CD14-positive monocyte (primary cell): ENCODE results near the gene SAMD4B. TPM values are rescaled to one million over a fixed set of nuclear protein-coding genes. Genes with fewer than 3 reads are reported as not detected.

Experiments
- DNase-seq, 3 donors: peaks; one replicate each; pipeline ENCODE4 v3.0.0-alpha.2; 2011 to 2022
- H2AFZ ChIP-seq: 2 replicates; pipeline ENCODE4 v1.6.0; 2012; ENCODE audit warnings: mild to moderate bottlenecking, low read depth, low read length, inconsistent platforms; ENCODE audit not compliant: insufficient read depth, poor library complexity, severe bottlenecking
- H3K27ac ChIP-seq, 2 donors: 1 replicate in 1 of 2; 2 replicates in 1 of 2; pipeline ENCODE4 v1.5.1; 2012 to 2013; ENCODE audit warnings: low read length in 2 of 2, control low read depth in 1 of 2, inconsistent platforms in 1 of 2, low read depth in 1 of 2, mild to moderate bottlenecking in 1 of 2
- H3K27me3 ChIP-seq, 2 donors: one replicate each; pipeline versions ENCODE4 v1.6.0 to v1.6.1; 2011 to 2013; ENCODE audit warnings: low read length in 2 of 2; ENCODE audit not compliant: control insufficient read depth in 2 of 2, insufficient read depth in 2 of 2
- H3K36me3 ChIP-seq, 2 donors: replicated peaks in 1 of 2; 1 replicate in 1 of 2; 2 replicates in 1 of 2; pipeline versions ENCODE4 v1.5.1 to v1.6.1; 2012 to 2013; ENCODE audit warnings: low read length in 2 of 2, control low read depth in 1 of 2, inconsistent platforms in 1 of 2, mild to moderate bottlenecking in 1 of 2; ENCODE audit not compliant: insufficient read depth in 2 of 2, control insufficient read depth in 1 of 2
- H3K4me1 ChIP-seq, 2 donors: 1 replicate in 1 of 2; 2 replicates in 1 of 2; pipeline versions ENCODE4 v1.5.1 to v1.6.1; 2012 to 2013; ENCODE audit warnings: low read length in 2 of 2, control low read depth in 1 of 2, inconsistent platforms in 1 of 2, mild to moderate bottlenecking in 1 of 2, moderate library complexity in 1 of 2; ENCODE audit not compliant: insufficient read depth in 2 of 2, control insufficient read depth in 1 of 2
- H3K4me2 ChIP-seq: replicated peaks from 2 replicates; pipeline ENCODE3; 2012; ENCODE audit warnings: low read length, moderate library complexity, mild to moderate bottlenecking; ENCODE audit not compliant: poor library complexity, severe bottlenecking; ENCODE audit errors: extremely low read depth
- H3K4me3 ChIP-seq, 3 experiments: fragments of 200-600 bp in 1 of 3; sonication (generic) in 1 of 3; replicated peaks in 1 of 3; 1 replicate in 2 of 3; 2 replicates in 1 of 3; pipeline ENCODE4 v1.5.1; 2011 to 2013; ENCODE audit warnings: low read length in 3 of 3, mild to moderate bottlenecking in 3 of 3, control low read depth in 2 of 3, low read depth in 2 of 3, inconsistent platforms in 1 of 3, moderate library complexity in 1 of 3
- H3K79me2 ChIP-seq: 2 replicates; pipeline ENCODE4 v1.6.0; 2012; ENCODE audit warnings: mild to moderate bottlenecking, control low read depth, inconsistent platforms, low read length, moderate library complexity; ENCODE audit not compliant: insufficient read depth
- H3K9ac ChIP-seq: 2 replicates; pipeline ENCODE4 v1.6.0; 2017; ENCODE audit warnings: low read length, mild to moderate bottlenecking; ENCODE audit not compliant: insufficient read depth, poor library complexity, severe bottlenecking
- H3K9me3 ChIP-seq, 2 donors: replicated peaks in 1 of 2; 1 replicate in 1 of 2; 2 replicates in 1 of 2; pipeline versions ENCODE4 v1.5.1 to v1.6.1; 2012 to 2013; ENCODE audit warnings: low read length in 2 of 2, control low read depth in 1 of 2; ENCODE audit not compliant: control insufficient read depth in 1 of 2, insufficient read depth in 1 of 2
- H4K20me1 ChIP-seq: 2 replicates; pipeline ENCODE4 v1.6.0; 2012; ENCODE audit warnings: mild to moderate bottlenecking, low read length, control low read depth, moderate library complexity; ENCODE audit not compliant: insufficient read depth
- H3K27ac Mint-ChIP-seq, 7 donors: one replicate each; pipeline ENCODE4 v1.8.0; 2020; ENCODE audit warnings: mild to moderate bottlenecking in 7 of 7, mixed read lengths in 7 of 7, moderate library complexity in 6 of 7, inconsistent platforms in 2 of 7
- H3K27me3 Mint-ChIP-seq, 3 donors: one replicate each; pipeline ENCODE4 v1.8.0; 2021 to 2022; ENCODE audit warnings: low read depth in 3 of 3, mild to moderate bottlenecking in 3 of 3, mixed read lengths in 3 of 3, moderate library complexity in 3 of 3, inconsistent platforms in 1 of 3
- H3K36me3 Mint-ChIP-seq, 2 donors: one replicate each; pipeline ENCODE4 v1.8.0; 2020; ENCODE audit warnings: mixed read lengths in 2 of 2, inconsistent platforms in 1 of 2, mild to moderate bottlenecking in 1 of 2
- H3K4me1 Mint-ChIP-seq: one replicate; pipeline ENCODE4 v1.8.0; 2020; ENCODE audit warnings: mild to moderate bottlenecking, mixed read lengths
- H3K4me3 Mint-ChIP-seq, 2 donors: one replicate each; pipeline ENCODE4 v1.8.0; 2020; ENCODE audit warnings: mild to moderate bottlenecking in 2 of 2, mixed read lengths in 2 of 2, moderate library complexity in 1 of 2
- H3K9me3 Mint-ChIP-seq, 7 donors: one replicate each; pipeline ENCODE4 v1.8.0; 2020 to 2022; ENCODE audit warnings: mixed read lengths in 7 of 7, mild to moderate bottlenecking in 6 of 7, moderate library complexity in 6 of 7, inconsistent platforms in 2 of 7
- WGBS: methylation state at CpG from one replicate; pipeline ENCODE4 v1.1.5; 2013; ENCODE audit warnings: missing lambda C conversion rate; ENCODE audit not compliant: insufficient coverage; 5-methylcytosine and 5-hydroxymethylcytosine counted together
- intact Hi-C, 2 donors: fragments of 100-400 bp; cut with micrococcal nuclease; formaldehyde crosslinking; loops; one replicate each; pipeline versions ENCODE4 v1.15.0 to v1.15.1; 2023
- polyA plus RNA-seq, 3 donors: library from polyadenylated mRNA; depleted of rRNA in 1 of 3; unstranded in 2 of 3; stranded (reverse) in 1 of 3; fragments of 300-500 nt in 2 of 3; fragments of >200 nt in 1 of 3; fragmentation: Illumina TruSeq in 2 of 3; gene quantifications; 1 replicate in 2 of 3; 2 replicates in 1 of 3; pipeline ENCODE4 v1.2.3, GENCODE V29; 2012 to 2021
- TF ChIP-seq, protein P1 (sequence below): fragments of 200-600 bp; IDR thresholded peaks from one replicate; pipeline ENCODE4 v1.8.0; 2022; ENCODE audit warnings: antibody characterized with exemption, mild to moderate bottlenecking

Gene SAMD4B
- polyA plus RNA-seq, 3 donors, result 4.5 to 56.6 (median 5.6) TPM

DNA sequence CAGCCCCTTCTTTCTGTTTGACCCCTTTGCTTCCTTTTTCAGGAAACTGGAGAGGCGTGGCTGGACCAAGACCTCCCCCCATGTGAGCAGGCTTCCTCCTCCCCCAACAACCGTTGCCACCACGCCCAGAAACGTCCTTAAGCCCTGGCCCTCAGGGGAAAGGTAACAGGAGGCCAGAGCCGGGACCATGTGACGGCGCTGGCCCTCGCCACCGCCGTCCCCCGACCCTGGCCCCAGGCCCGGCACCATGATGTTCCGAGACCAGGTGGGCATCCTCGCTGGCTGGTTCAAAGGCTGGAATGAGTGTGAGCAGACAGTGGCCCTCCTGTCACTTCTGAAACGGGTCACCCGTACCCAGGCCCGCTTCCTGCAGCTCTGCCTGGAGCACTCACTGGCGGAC lies 14.4 kb downstream of the SAMD4B start:
- TF ChIP-seq, protein P1, sequence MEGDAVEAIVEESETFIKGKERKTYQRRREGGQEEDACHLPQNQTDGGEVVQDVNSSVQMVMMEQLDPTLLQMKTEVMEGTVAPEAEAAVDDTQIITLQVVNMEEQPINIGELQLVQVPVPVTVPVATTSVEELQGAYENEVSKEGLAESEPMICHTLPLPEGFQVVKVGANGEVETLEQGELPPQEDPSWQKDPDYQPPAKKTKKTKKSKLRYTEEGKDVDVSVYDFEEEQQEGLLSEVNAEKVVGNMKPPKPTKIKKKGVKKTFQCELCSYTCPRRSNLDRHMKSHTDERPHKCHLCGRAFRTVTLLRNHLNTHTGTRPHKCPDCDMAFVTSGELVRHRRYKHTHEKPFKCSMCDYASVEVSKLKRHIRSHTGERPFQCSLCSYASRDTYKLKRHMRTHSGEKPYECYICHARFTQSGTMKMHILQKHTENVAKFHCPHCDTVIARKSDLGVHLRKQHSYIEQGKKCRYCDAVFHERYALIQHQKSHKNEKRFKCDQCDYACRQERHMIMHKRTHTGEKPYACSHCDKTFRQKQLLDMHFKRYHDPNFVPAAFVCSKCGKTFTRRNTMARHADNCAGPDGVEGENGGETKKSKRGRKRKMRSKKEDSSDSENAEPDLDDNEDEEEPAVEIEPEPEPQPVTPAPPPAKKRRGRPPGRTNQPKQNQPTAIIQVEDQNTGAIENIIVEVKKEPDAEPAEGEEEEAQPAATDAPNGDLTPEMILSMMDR, result no peak
- no peak overlapping the region for H3K4me2 ChIP-seq

DNA sequence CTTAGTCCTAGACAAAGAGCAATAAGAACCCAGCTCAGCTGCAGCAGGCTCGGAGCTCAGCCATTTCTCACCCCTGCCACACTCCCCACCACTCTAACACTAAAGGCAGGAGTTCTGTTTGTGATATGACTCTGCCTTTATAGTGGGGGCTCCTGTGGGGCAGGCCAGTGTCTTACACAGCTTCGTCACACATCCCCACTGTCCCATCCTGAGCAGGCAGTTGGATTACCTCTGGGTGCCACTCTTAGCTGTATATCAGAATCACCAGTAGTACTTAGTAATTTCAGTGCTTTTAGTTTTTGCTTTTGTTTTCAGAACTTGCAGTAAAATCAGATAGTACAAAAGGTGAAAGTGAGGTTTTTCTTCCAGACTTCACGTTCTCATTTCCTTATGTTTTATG lies 16.8 kb downstream of the SAMD4B start:
- WGBS, result no CpG with 5 or more reads among the region's 3 CpGs

More for the DNA sequence above, 14.4 kb downstream of the SAMD4B start:
- no peak for DNase-seq
- H3K4me1 Mint-ChIP-seq, result no peaks in the 10 kb centered on the region
- Histone ChIP-seq H3K9ac (no peak overlapping the region), H3K4me1 (no peaks in the 10 kb centered on the region), H3K9me3 (no peaks in the 10 kb centered on the region), H3K27ac (no peak overlapping the region), H3K36me3 (peaks cover 84 to 95% of the 10 kb centered on the region in 2 donors), H2AFZ (no peak overlapping the region), H3K4me3 (no peak overlapping the region), H3K27me3 (no peaks in the 10 kb centered on the region), H4K20me1 (peaks cover 13% of the 10 kb centered on the region), H3K79me2 (no peaks in the 10 kb centered on the region)
- no peak overlapping the region for H3K4me3 Mint-ChIP-seq
- H3K9me3 Mint-ChIP-seq, result no peaks in the 10 kb centered on the region
- H3K27ac Mint-ChIP-seq, result peak overlapping the region in 2 of 7 donors; percentile 18 to 52
- H3K27me3 Mint-ChIP-seq, result peaks cover 0 to 3% (median 0%) of the 10 kb centered on the region in 3 donors
- 91% methylated on average over 18 of the region's 18 CpGs for WGBS
- intact Hi-C loops, result no loop called here
- H3K36me3 Mint-ChIP-seq, result peaks cover 83 to 93% of the 10 kb centered on the region in 2 donors

More for the DNA sequence above, 16.8 kb downstream of the SAMD4B start:
- Histone ChIP-seq H3K36me3 (peaks cover 87 to 97% of the 10 kb centered on the region in 2 donors), H4K20me1 (no peaks in the 10 kb centered on the region), H3K79me2 (no peaks in the 10 kb centered on the region), H3K4me3 (no peak overlapping the region), H2AFZ (no peak overlapping the region), H3K9me3 (no peaks in the 10 kb centered on the region), H3K9ac (no peak overlapping the region), H3K4me1 (no peaks in the 10 kb centered on the region), H3K27me3 (no peaks in the 10 kb centered on the region), H3K4me2 (no peak overlapping the region), H3K27ac (no peak overlapping the region)
- Mint-ChIP-seq H3K27me3 (peaks cover 0 to 3% (median 0%) of the 10 kb centered on the region in 3 donors), H3K27ac (no peak overlapping the region), H3K36me3 (peaks cover 88 to 97% of the 10 kb centered on the region in 2 donors), H3K4me3 (no peak overlapping the region), H3K9me3 (no peaks in the 10 kb centered on the region), H3K4me1 (no peaks in the 10 kb centered on the region)
- intact Hi-C loops, result no loop called here
- no peak for DNase-seq
- TF ChIP-seq, protein P1, result no peak
